NCI-H1092 treated with DMSO at 0.1 percent for 48 hours (cell line): Measurements from ENCODE around the gene EEF1AKMT2.
A peak's percentile ranks its signal among the peaks of the same experiment; 100 is the strongest.
"Not testable (repeated sequence)": the region's sequence is repeated elsewhere in the genome, so short reads cannot be mapped to it uniquely, and the experiment has no call there.

Experiments
- DNase-seq: peaks from one replicate; lab custom pipeline; 2025; lab: John Stamatoyannopoulos, UW

The EEF1AKMT2 gene

DNA sequence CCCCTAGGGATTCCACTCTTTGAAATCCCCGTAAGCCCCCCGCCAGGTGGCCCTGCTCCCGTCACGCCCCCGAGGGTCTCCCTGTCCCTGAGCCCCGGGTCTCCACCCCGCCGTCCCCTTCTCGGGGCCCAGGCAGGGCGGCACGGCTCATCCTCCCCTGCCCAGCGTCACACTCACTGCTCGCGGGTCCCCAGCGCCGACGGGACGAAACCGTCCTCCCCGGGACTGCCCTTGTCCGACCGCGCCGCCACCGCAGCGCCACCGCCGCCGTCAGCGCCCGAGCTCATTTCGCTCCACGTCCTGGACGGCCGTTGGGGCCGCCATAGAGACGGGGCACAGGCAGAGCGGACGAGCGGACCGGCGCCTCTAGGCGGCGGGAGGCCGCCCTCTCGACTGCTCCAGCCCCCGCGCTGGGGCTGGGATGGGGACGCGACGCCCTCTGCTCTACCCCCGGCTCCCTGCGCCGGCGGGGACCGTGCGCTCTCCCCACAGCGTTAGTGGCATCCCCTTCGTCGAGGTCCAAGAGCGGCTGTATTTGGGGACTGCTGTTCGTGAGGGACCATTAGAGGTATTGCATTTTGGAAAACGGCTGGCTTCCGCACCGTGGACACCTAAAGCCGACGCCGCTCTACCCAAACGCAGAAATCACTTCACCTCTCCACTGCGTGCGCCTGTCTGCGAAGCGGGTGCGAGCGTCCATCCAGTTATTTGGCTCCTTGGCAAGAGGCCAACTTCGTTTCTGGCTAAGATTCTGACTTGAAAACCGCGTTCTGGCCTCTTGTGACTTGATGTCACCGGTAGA, at the start of gene EEF1AKMT2:
TSS of gene EEF1AKMT2 (minus strand) at position 341 of the 802 bp plus-strand sequence. CDS start at position 287, 54 bp downstream.
- peak; percentile 78 for DNase-seq

DNA sequence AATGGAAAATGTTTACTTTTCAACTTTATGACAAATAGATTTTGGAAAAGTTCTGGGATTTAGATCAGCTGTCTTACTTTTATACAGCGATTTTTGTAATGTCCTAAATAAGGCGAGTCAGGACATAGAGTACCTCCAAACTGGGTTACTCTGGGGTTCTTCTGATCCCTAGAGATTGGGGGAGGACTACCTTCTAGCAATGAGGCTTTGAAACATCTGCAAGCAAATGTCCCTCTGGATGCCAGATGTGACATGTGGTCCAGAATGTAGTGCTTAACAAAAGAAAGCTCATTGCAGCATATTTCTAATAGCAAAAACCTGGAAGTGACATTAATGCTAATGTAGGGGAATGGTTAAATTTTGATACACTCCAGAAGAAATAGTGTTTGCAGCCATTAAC, 46.0 kb upstream of the EEF1AKMT2 start:
- DNase-seq, result no peak

DNA sequence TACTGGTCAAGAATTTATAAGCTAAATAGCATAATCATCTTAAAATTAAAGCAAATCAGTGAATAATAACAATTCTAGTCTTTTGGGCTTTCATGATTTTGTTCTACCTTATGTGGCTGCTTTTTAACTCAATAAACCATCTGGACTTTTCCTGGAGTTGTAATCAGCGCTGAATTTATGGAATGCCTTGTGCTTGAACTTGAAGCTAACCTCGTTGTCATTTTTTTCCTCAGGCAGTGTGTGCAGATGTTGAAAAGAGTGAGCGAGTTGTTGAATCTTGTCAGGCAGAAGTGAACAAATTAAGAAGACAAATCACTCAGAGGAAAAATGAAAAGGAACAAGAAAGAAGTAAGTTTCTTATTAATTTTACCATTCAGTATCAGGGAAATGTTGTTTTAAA, 39.4 kb upstream of the EEF1AKMT2 start:
- DNase-seq, result no peak

DNA sequence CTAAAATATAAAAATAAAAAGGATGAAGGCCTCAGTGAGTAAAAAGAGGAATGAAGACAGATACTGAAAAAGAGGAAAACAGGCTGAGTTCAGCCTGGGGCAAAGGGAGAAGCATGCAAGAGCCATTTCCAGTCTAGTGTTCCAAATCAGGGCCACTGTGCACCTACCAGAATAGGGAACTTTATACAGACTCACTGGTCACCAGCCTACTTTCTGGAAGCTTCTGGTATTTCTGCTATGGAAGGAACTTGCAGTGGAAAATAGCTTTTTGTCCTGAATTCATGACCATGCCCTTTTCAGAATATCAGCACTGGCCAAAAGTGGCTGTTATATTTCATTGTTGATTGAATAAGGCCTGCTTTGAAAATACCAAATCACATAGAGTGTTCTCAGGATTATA, 38.8 kb upstream of the EEF1AKMT2 start:
- DNase-seq, result no peak

- DNase-seq, result no peak
Measured at GRCh38 chr10:124829447-124830115, 37.9 kb upstream of the EEF1AKMT2 start.

DNA sequence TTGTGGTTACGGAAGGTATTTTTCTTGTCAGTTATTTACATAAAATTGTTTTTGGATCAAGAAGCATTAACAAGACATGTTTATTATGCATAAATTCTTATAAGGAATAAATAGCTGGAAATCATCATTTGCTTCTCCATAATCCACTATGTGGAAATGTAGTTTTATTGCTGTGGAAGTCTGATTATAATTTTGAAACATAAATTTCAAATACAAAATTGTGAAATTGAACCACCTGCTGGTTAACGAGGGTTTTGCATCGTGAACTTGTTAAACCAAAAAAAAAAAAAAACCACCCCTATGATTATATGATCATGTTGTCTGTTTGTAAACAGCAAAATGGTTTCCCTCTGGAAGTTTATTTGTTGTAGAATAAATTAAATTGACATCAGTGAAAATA, 35.8 kb upstream of the EEF1AKMT2 start:
- peak; percentile 1 for DNase-seq

GRCh38 chr10:124826262-124826661, 34.6 kb upstream of the EEF1AKMT2 start:
- no peak for DNase-seq

GRCh38 chr10:124825702-124826101, 34.0 kb upstream of the EEF1AKMT2 start:
- DNase-seq, result no peak

DNA sequence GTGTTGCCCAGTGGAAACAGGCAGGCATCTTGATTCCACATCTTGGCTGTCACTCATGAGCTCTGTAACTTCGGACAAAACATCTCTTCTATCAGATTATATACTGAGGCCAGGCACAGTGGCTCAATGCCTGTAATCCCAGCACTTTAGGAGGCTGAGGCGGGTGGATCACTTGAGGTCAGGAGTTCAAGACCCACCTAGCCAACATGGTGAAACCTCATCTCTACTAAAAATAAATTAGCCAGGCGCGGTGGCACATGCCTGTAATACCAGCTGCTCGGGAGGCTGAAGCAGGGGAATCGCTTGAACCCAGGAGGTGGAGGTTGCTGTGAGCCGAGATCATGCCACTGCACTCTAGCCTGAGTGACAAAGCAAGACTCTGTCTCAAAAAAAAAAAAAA, 33.2 kb upstream of the EEF1AKMT2 start:
- DNase-seq, result not testable (repeated sequence)

- DNase-seq, result no peak
Measured at GRCh38 chr10:124824507-124824906, 32.8 kb upstream of the EEF1AKMT2 start.

DNA sequence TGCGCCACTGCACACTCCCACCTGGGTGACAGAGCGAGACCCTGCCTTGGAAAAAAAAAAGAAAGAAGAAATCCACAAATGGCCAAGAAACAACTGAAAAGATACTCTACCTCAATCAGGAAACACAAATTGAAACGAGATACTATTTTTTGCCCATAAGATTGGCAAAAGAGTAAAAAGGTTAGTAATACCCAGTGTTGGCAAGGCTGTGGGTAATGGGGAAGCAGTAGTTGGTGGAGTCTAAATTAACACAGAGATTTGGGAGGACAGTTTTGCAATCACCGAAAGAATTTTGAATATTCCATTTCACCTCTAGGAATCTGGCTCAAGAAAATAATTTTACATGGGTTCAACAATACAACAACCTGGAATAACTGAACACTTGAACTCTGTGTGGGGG, 29.8 kb upstream of the EEF1AKMT2 start:
- no peak for DNase-seq

GRCh38 chr10:124820121-124820520, 28.4 kb upstream of the EEF1AKMT2 start:
- DNase-seq, result no peak

GRCh38 chr10:124802313-124802675, 10.6 kb upstream of the EEF1AKMT2 start:
- no peak for DNase-seq

DNA sequence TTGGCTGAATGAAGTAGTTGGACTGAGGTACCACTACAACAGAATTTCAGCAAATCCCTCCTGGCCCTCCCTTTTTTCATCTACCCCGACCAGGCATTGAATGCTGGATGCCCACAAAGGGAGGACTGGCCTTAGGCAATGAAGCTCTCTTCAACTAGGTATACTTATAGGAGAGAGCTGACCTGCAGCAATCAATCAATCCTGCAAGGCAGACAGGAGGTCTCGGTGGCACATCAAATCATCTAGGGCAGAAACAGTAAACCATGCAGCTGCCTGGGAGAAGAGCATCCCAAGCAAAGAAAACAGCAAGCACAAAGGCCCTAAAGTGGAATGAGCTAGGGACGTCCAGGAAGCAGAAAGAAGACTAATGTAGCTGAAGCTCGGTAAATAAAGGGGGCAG, 7.5 kb upstream of the EEF1AKMT2 start:
- DNase-seq, result no peak

- DNase-seq, result no peak
Measured at GRCh38 chr10:124798781-124799180, 7.1 kb upstream of the EEF1AKMT2 start.

DNA sequence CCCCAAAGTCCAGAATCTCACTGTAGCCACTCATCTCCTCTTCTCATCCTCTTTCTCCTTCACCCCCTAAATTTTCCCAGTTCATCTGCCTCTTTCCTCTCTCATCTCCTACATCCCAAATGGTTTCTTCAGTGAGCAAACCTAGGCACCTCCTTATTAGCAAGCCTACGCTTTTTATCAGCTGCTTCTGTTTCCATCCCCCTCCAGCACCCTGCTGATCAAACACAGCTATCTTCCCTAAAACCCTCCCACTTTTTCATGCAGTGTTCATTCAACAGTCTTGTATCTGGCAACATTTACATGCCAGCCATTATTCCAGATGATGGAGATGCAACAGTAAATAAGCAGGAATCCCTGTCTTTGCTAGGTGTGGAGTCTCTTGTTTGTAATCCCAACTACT, 6.7 kb upstream of the EEF1AKMT2 start:
- no peak for DNase-seq

- DNase-seq, result no peak
Measured at GRCh38 chr10:124792998-124793352, 1.3 kb upstream of the EEF1AKMT2 start.

DNA sequence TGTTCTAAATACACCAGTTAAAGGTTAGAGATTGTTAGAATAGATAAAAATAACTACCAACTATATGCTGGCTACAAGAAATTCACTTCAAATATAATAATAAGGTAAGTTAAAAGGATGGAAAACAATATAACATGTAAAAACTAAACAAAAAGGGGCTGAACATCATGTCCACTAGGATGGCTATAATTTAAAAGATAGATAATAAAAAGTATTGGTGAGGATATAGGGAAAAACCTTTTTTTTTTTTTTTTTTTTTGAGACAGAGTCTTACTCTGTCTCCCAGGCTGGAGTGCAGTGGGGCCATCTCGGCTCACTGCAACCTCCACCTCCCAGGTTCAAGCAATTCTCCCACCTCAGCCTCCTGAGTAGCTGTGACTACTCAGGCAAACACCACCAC, 8.8 kb downstream of the EEF1AKMT2 start:
- not testable (repeated sequence) for DNase-seq

- no peak for DNase-seq
Measured at GRCh38 chr10:124768791-124769190, 22.9 kb downstream of the EEF1AKMT2 start.

DNA sequence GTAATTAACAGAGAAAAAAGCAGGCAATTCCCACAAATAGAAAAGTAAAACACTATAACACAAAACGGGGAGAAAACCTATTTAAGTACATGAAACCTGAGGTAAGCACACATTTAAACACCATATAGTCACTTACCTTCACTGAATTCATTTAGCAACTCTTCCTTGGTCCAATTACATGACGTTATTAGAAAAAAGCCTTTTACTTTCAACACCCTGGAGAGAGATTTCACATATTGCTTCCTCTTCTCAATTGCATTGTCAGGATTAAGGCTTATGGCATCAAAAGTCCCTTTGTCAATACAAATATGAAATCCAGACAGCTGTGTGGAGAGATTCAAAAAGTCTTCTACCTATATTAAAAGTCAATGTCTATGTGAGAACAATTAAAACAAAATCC, 26.4 kb downstream of the EEF1AKMT2 start:
- no peak for DNase-seq

DNA sequence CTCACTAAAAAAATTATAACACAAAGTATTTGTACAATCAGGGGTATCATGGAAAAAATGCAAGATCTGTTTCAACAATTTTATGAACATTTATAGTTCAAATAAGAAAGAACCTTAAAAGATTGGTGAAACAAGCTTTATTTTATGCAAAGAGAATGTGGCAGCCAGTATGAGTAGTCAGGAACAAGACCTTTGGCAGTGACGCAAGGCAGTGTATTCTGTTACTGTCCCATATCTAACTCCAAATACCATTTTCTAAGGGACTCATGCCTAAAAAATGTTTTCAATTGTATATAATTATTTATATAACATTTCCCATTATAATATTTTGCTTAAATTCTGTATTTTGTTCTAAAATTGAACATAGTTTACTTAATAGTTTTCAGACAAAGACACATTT, 28.4 kb downstream of the EEF1AKMT2 start:
- no peak for DNase-seq

- DNase-seq, result no peak
Measured at GRCh38 chr10:124762281-124762680, 29.4 kb downstream of the EEF1AKMT2 start.

GRCh38 chr10:124756156-124756903, 35.4 kb downstream of the EEF1AKMT2 start:
- no peak for DNase-seq
